NCI-H1105 (cell line): Measurements from ENCODE around the gene POMC.
"Not testable (repeated sequence)": the region's sequence is repeated elsewhere in the genome, so short reads cannot be mapped to it uniquely, and the experiment has no call there.

ENCODE experiments used
- DNase-seq: peaks from one replicate; lab custom pipeline; 2025; lab: John Stamatoyannopoulos, UW

The POMC gene

DNA sequence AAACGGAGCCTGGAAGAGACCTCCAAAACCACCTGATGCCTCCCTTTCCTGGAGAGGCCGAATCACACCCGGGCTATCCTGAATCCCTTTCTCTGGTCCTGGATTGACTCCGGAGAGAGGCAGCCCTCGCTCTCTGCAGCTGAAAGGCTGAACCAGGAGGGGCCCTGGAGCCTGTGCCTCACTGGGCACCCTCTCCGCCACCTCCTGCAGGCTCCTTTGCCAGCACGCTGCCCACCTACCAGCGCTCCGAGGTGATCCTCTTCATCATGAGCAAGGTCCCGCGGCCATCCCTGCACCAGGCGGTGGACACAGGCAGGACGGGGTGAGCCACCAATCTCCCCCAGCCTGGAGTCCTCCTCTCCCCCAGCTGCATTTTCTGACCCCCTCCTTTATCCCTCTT, 35.7 kb downstream of the POMC start:
- no peak for DNase-seq

DNA sequence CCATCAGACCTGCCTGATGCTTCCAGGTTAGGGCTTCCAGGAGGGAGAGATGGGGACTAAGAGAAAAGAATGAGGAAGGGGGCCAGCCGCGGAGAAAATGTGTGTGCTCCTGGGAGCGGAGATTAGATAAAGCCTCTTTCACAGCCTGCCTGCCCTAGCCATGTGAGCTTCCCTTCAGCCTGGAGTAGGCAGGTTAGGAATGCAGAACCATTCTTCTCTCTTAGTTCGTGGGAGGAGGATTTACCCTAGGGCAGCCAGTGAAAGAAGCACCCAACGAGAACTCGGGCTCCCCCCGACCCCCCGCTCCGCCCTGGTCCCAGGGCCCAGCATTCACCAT, 36.1 kb downstream of the POMC start:
- DNase-seq = no peak

DNA sequence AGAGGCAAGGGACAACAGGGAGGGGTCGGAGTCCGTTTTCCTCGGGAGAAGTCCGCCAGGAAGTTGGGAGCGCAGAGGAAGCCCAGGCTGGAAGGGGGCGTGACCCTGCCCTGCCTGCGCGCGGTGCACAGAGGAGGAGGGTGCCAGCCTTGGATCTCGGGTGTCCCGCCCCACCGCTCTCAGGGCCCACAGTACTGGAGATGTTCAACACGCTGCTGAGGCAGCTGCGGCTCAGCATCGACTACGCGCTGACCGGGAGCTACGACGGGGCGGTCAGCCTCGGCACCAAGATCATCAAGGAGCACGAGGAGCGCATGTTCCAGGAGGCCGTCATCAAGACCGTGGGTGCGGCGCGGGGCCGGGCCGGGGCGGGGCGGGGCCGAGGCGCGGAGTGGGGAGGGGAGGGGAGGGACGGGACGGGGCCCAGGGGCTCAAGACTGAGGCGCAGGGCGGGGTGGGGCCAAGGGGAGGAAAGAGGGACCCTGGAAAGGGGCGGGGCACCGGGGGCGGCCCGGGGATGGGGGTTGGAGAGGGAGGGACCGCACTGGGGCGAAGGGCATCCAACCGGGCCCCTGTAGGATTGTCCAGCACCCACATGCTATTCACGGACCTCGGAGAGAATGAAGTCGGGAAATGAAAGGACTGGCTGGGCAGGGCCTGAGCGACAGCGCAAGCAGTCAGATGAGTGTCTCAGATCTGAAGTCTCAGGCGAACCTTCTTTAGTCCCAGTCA, 36.6 kb downstream of the POMC start:
- no peak for DNase-seq

DNA sequence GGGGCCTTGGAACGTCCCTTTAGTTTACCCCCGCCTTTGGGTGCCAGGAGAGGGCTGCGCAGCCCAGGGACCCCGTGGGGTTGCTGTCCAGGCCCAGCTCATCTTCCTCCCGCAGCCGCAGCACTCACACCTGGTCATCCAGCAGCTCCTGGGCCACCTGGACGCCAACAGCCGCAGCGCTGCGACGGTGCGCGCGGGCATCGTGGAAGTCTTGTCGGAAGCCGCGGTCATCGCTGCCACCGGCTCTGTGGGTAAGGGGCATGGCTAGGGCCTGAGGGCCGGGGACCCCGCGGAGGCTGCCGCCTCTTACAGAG, 37.2 kb downstream of the POMC start:
- DNase-seq = no peak

DNA sequence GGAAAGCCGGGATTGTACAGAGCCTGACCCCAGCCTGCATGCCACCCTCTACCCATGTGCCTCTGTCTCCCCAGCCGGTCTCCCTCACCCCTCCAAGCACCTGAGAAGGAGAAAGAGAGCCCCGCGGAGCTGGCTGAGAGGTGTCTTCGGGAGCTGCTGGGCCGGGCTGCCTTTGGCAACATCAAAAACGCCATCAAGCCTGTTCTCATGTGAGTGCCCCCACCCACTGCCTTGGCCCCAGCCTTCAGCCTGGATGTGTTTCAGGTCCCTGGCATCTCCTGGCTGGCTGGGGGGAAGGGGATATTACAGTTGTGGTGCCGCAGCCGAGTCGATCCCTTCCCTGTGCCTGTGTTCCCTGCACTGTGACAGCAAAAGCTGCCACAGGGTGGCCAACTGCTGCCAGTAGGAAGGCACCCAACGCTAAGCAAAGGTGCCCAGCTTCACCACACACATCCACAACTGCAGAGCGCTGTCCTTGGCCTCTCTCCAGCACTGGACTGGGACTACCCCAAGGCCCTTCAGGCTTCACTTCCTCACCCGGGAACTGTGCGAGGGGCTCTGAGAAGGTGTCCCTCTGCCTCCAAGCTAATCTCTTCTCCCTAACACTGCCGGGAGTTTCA, 38.4 kb downstream of the POMC start:
- DNase-seq = no peak

DNA sequence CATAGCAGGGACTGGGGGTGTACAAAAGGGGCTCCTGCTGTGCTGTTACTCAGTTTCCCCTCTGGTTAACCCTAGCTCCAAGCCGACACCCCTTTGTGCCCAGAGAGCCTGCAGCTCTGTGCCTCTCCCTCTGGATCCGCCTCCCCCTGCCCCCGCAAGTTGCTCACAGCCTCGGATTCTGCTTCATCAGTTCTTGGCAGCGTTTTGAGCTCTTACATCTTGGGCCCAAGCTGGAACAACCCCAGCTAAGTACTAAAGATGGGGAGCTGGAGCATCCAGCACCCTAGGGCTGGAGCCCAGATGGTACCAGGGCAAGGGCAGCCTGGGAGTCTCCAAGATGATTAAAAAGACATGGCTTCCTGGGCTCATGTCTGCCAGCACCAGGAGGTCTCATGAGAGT, 40.7 kb downstream of the POMC start:
- DNase-seq = no peak

DNA sequence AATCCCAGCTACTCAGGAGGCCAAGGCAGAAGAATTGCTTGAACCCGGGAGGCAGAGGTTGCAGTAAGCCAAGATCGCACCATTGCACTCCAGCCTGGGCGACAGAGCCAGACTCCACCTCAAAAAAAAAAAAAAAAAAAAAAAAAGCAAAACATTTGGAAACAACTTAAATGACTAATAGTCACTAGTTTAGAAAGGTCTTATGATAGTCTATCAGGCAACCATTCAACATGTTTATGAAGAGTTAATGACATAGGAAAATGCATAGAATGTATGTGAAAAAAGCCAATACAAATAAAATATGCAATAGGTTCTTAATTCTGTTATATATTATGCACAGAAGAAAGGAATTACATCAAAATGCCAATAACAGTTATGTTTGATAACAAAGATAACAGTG, 41.3 kb downstream of the POMC start:
- not testable (repeated sequence) for DNase-seq

DNA sequence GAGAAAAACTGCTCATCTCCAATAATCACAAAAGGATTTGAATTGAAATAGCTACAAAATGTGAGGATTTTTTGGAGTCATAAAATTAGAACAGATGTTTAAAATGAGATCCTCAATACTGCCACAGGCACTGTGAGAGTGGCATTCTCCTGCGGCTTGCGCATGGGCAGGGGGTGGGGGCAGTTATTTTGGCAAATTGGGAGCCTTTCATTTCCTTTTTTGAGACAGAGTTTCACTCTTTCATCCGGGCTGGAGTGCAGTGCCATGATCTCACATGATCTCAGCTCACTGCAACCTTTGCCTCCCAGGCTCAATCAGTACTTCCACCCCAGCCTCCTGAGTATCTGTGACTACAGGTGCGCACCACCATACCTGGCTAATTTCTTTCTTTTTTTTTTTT, 42.4 kb downstream of the POMC start:
- DNase-seq = no peak

DNA sequence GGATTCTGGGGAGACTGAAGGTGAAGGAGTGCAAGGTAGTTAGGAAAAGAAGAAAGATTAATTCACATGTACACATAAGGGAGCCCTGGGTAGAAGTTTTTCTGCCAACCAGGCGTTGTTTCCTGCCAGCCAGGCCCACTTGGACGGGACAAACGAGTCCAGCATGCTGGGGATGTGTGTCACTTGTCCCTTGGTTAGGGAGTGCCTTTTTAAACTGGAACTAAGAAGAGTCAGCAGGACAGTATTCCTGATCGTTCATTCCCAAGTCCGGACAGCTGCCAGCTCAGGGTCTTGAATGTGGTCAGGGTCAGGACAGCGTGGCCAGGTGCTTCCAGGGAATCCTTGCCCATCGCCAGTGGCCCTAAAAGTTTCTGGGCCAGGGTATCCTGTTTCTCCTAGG, 43.2 kb downstream of the POMC start:
- no peak for DNase-seq

DNA sequence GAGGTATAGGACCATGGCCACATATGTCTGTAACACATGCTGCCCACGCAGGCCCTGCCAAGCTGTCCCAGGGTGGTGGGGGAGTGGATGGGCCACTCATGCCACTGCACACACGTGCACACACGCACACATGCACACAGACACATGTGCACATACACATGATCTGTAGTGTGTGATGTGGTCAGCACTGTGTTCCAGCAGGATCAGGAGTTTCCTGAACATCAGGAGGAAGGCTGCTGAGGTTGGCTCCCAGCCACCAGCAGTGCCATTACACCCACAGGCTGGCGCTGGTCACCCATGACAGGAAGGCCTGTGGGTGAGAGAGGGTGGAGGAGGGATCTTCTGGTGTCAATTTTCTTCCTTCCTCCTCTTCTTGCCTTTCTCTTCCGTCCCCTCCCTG, 44.7 kb downstream of the POMC start:
- no peak for DNase-seq

DNA sequence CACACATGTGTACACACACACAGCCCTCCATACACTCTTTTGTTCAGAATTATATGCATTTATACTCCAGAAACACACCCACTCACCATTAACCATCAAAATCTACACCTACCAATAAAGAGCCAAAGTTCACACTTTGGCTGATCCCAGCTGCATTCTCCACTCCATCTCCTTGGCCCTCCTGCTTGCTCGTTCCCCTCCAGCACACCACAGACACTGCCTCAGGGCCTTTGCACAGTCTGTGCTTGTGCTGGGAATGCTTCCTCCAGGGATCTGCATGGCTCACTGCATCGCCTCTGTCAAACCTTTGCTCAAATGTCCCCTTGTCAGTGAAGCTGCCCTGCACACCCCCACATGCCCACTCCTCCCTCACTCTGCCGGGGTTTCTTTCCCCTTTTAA, 46.0 kb downstream of the POMC start:
- no peak for DNase-seq

DNA sequence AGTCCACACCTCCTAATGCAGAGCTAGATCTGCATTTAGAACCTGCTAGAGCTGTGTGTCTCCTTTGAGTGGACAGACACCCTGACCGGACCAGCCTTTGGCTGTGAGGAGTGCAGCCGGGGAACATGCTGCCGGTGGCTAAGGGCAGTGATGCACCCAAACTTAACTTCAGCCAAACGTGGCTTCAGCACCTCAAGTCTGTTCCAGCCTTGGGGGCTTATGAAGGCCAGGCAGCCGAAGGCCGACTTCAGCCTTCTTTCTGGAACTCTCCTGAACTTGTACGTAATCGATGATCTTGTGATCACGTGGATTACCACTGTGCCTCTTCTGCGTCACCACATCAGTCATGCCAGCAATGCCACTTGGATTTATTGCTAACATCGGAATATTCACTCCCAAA, 49.1 kb downstream of the POMC start:
- no peak for DNase-seq

DNA sequence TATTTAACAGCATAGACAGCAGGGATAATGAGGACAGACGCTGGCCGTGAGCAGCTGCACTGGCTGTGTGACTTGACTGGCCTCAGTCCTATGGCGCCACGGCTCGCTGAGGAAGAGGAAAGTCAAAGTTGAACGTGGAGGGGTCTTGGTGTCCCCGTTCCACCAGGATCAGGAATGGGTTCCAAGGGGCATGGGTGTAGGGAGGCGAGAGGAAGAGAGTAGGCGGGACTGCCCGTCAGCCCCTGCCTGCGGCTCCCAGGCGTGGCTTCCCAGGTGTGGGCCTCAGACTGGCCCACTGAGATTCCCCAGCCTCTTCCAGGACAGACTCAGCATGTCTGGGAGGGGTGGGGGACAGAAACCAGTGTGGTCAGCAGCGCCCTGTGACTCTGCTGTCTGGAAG, 51.4 kb downstream of the POMC start:
- DNase-seq = no peak

DNA sequence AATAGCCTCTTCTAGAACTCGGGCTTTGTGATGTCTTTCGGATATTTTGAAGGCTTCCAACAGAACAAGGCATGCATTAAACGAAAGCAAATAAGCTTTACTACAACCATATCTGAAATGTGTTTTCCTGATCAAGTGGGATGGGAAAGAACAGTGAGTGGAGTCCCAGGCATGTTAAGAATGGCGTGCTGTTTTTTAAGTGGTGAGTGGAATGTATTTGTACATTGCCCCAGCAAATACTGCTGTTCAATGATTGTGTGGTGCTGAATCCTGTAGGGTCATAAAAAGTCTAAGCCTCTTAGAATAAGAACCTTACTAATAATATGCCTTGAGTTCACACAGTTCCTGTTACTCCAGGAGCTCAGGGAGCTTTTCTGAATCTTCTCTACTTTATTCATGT, 52.5 kb downstream of the POMC start:
- no peak for DNase-seq

DNA sequence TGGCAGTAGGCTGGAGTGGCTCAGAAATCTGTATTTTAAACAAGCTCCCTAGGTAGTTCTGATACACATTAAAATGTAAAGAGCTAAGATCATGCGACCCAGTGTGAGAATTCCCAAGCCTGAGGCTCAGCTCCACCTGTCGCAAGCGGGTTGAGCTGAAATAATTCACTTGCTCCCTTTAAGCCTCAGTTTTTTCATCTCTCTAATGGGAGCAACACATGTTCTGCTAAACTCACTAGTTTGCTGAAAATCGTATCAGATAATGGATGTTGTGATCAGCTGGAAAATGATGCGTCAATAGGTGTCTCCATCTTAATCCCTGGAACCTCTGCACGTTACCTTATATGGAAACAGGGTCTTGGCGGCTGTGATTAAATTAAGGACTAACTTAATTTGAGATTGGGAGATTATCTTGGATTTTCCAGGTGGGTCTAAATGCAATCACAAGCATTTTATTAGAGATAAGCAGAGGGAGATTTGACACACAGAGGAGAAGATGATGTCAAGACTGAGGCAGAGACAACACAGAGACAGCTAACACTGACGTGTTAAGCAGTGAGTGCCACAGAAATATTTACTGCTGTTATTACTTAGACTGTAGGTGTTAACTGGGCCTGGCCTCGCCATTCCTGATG, 53.0 kb downstream of the POMC start:
- DNase-seq = no peak

DNA sequence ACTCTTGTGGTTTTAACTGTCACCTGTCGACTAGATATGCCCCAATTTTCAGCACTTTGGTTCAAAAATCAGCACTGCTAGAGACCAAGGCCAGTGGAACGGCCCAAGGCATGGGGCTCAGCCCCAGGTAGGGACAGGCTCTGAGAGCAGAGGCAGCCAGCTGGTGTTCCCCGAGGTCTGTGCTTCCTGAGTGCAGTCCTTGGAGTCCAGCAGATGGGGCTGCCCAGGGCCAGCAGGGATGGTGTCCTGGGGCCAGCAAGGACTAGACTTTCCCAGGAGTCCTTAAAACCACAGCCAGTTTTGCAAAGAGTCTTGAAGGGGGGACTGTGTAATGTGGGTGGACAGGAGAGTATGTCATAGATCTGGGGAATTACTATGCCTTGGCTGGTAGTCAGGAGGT, 56.3 kb downstream of the POMC start:
- no peak for DNase-seq
